NT2/D1 (cell line): Measurements from ENCODE around the gene GINS2.

Experiments
- DNase-seq: peaks from one replicate; pipeline ENCODE4 v3.0.0-alpha.2; 2011; ENCODE audit warnings: low read depth, low spot score
- H3K27me3 ChIP-seq: 2 replicates; pipeline ENCODE4 v1.6.0; 2011; ENCODE audit warnings: mild to moderate bottlenecking; ENCODE audit not compliant: insufficient read length, insufficient read depth
- H3K36me3 ChIP-seq: 2 replicates; pipeline ENCODE4 v1.6.1; 2011; ENCODE audit warnings: mild to moderate bottlenecking, low read length, mixed read lengths; ENCODE audit not compliant: insufficient read depth, insufficient read length
- H3K4me1 ChIP-seq: 2 replicates; pipeline ENCODE4 v1.5.1; 2011; ENCODE audit not compliant: insufficient read depth, insufficient read length
- H3K4me3 ChIP-seq: 2 replicates; pipeline ENCODE4 v1.5.1; 2011; ENCODE audit warnings: low read depth; ENCODE audit not compliant: insufficient read length
- H3K9ac ChIP-seq: 2 replicates; pipeline ENCODE4 v1.6.0; 2011; ENCODE audit warnings: low read depth; ENCODE audit not compliant: insufficient read length
- H3K9me3 ChIP-seq: 2 replicates; pipeline ENCODE4 v1.5.1; 2011; ENCODE audit warnings: mild to moderate bottlenecking, low read length; ENCODE audit not compliant: insufficient read depth
- SUZ12 ChIP-seq: IDR thresholded peaks from 2 replicates; pipeline ENCODE4 v1.6.1; 2011; ENCODE audit not compliant: insufficient read length, insufficient read depth; ENCODE audit errors: extremely low read depth
- YY1 ChIP-seq: IDR thresholded peaks from 2 replicates; pipeline ENCODE4 v1.6.1; 2011; ENCODE audit not compliant: insufficient read length, insufficient read depth
- ZNF274 ChIP-seq: IDR thresholded peaks from 2 replicates; pipeline ENCODE4 v1.6.1; 2011; ENCODE audit warnings: mild to moderate bottlenecking, low read depth, low read length

Gene GINS2

GRCh38 chr16:85632709-85633437 is 55.9 kb downstream of the GINS2 start:
- Histone ChIP-seq H3K4me3 (no peak overlapping the region), H3K4me1 (peaks cover 24% of the 10 kb centered on the region), H3K36me3 (peaks cover 53% of the 10 kb centered on the region), H3K9ac (no peak overlapping the region), H3K27me3 (no peaks in the 10 kb centered on the region), H3K9me3 (peaks cover 15% of the 10 kb centered on the region; the same call in 1 of the 2 replicates)
- TF ChIP-seq SUZ12 (no peak), ZNF274 (no peak), YY1 (no peak)
- DNase-seq, result no peak

GRCh38 chr16:85631802-85632393 is 56.9 kb downstream of the GINS2 start:
- H3K9ac ChIP-seq, result no peak overlapping the region
- peaks cover 23% of the 10 kb centered on the region for H3K4me1 ChIP-seq
- H3K4me3 ChIP-seq, result no peak overlapping the region
- peaks cover 51% of the 10 kb centered on the region for H3K36me3 ChIP-seq
- no peak for DNase-seq
- no peaks in the 10 kb centered on the region for H3K27me3 ChIP-seq
- TF ChIP-seq YY1 (no peak), ZNF274 (no peak), SUZ12 (no peak)
- H3K9me3 ChIP-seq, result peaks cover 15% of the 10 kb centered on the region; the same call in 1 of the 2 replicates

GRCh38 chr16:85631230-85631629 is 57.5 kb downstream of the GINS2 start:
- Histone ChIP-seq H3K9me3 (peaks cover 15% of the 10 kb centered on the region; the same call in 1 of the 2 replicates), H3K4me3 (no peak overlapping the region), H3K36me3 (peaks cover 46% of the 10 kb centered on the region), H3K27me3 (no peaks in the 10 kb centered on the region), H3K4me1 (peaks cover 23% of the 10 kb centered on the region), H3K9ac (no peak overlapping the region)
- TF ChIP-seq SUZ12 (no peak), YY1 (no peak), ZNF274 (no peak)
- DNase-seq, result no peak

GRCh38 chr16:85629853-85630252 is 58.9 kb downstream of the GINS2 start:
- Histone ChIP-seq H3K4me3 (no peak overlapping the region), H3K27me3 (no peaks in the 10 kb centered on the region), H3K9me3 (peaks cover 15% of the 10 kb centered on the region; the same call in 1 of the 2 replicates), H3K36me3 (peaks cover 41% of the 10 kb centered on the region), H3K4me1 (peaks cover 26% of the 10 kb centered on the region), H3K9ac (no peak overlapping the region)
- DNase-seq, result no peak
- TF ChIP-seq YY1 (no peak), SUZ12 (no peak), ZNF274 (no peak)

GRCh38 chr16:85629326-85629725 is 59.4 kb downstream of the GINS2 start:
- no peak overlapping the region for H3K4me3 ChIP-seq
- peaks cover 38% of the 10 kb centered on the region for H3K36me3 ChIP-seq
- no peak for DNase-seq
- peaks cover 28% of the 10 kb centered on the region for H3K4me1 ChIP-seq
- peaks cover 15% of the 10 kb centered on the region; the same call in 1 of the 2 replicates for H3K9me3 ChIP-seq
- no peak overlapping the region for H3K9ac ChIP-seq
- H3K27me3 ChIP-seq, result no peaks in the 10 kb centered on the region
- TF ChIP-seq ZNF274 (no peak), SUZ12 (no peak), YY1 (no peak)

- no peak for DNase-seq
- no peak for TF ChIP-seq SUZ12
- TF ChIP-seq YY1, result no peak
- TF ChIP-seq ZNF274, result no peak
- Histone ChIP-seq H3K4me1 (peaks cover 30% of the 10 kb centered on the region), H3K4me3 (no peak overlapping the region), H3K9me3 (peaks cover 15% of the 10 kb centered on the region; the same call in 1 of the 2 replicates), H3K27me3 (no peaks in the 10 kb centered on the region), H3K9ac (no peak overlapping the region), H3K36me3 (peaks cover 31% of the 10 kb centered on the region)
Measured at GRCh38 chr16:85628645-85629044, 60.1 kb downstream of the GINS2 start.

- peaks cover 27% of the 10 kb centered on the region for H3K36me3 ChIP-seq
- no peak for TF ChIP-seq SUZ12
- no peak for TF ChIP-seq YY1
- no peak for TF ChIP-seq ZNF274
- no peak overlapping the region for H3K9ac ChIP-seq
- H3K27me3 ChIP-seq, result no peaks in the 10 kb centered on the region
- DNase-seq, result no peak
- peaks cover 32% of the 10 kb centered on the region for H3K4me1 ChIP-seq
- H3K9me3 ChIP-seq, result peaks cover 15% of the 10 kb centered on the region; the same call in 1 of the 2 replicates
- H3K4me3 ChIP-seq, result no peak overlapping the region
Measured at GRCh38 chr16:85628265-85628556, 60.5 kb downstream of the GINS2 start.
